ENCODE results near the gene TGM6.

The TGM6 gene

DNA sequence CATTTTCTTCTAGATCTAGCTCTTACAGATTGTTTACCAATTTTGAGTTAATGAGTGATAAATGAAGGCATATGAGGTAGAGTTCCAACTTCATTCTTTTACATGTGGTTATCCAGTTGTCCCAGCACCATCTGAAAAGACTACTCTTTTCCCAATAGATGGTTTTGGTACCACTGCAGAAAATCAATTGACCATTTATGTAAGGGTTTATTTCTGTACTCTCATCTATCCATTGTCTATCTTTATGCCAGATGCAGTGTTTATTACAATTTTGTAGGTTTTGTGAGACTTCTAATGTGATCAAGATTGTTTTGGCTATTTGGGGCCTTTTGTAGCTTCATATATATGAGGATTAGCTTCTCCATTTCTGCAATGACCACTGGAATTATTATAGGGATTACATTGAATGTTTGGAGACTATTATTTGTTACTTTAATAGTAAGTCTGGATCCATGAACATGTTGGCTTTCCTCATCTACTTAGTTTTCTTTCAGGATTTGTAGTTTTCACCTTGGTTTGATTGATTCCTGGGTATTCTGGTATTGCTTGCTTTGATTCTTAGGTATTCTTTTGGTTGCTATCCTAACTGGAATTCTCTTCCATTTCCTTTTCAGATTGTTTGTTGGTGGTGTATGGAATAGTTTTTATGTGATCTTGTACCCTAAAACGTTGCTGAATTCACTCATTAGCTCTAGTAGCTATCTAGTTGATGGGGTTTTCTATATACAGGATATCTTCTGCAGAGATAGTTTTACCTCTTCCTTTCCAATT, 79.5 kb downstream of the TGM6 start:
- DNase-seq: no peak

- DNase-seq: no peak
Observed at GRCh38 chr20:2460752-2461424, 80.2 kb downstream of the TGM6 start.

- no peak for DNase-seq
Observed at GRCh38 chr20:2462484-2462883, 81.8 kb downstream of the TGM6 start.

DNA sequence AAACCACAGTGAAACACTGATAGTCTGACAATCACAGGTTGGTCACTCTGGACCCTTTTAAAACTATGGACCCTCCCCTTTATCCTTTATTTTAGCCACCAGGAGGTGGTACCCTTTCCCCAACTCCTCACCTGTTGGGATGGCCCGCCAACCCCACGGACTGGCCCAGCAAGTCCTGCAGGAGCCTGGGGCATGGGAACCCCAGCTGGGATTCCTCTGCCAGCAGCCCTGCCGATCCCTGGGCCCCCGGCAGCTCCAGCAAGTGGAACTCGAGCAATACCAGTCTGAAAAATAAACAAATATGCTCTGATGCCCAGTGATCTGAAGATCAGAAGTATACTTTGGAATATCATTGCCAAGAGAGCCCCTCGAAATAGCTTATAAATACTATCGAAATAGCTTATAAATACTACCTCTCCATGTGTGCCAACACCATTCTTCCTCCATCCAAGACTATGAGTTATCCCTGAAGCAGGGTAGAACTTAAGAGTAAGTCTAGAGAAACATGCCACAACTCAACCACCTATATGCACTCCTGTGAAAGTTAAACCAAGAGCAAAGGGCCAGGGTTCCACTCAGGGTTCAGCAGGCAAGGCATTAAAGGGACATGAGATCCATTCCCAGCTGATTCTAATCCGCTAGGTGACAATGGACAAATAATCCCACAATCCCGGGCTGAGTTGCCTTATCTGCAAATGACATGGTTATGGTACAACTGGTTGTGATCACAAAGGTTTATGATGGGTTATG, 83.1 kb downstream of the TGM6 start:
- DNase-seq: no peak

- no peak for DNase-seq
Observed at GRCh38 chr20:2465100-2465499, 84.4 kb downstream of the TGM6 start.

- DNase-seq: no peak
Observed at GRCh38 chr20:2467412-2467811, 86.7 kb downstream of the TGM6 start.

DNA sequence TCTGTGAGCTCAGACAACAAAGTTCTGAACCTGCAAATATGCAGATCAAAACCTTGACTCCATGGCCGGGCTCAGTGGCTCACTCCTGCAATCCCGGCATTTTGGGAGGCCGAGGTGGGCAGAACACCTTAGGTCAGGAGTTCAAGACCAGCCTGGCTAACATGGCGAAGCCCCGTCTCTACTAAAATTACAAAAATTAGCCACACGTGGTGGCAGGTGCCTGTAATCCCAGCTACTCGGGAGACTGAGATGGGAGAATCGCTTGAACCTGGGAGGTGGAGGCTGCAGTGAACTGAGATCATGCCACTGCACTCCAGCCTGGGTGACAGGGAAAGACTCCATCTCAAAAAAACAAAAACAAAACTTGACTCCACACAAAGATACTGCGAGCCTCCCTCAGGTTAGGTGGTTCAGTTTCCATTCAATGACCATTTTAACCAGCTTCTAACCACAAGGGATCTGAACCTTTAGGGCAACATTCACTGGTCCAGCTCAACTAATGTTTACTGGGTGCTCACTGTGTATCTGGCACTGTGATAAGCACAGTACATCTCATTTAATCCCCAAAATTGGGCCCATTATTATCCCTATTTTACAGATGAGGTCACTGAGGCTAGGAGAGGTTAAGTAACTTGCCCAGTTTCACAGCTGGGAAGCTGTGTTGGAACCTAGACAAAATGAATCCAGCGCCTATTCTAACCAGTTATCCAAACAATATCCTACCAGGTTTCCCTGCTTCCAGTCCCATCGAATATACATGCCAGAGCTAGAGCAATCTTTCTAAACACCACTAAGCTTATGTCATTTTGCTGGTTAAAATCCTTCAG, 88.1 kb downstream of the TGM6 start:
- DNase-seq: no peak

DNA sequence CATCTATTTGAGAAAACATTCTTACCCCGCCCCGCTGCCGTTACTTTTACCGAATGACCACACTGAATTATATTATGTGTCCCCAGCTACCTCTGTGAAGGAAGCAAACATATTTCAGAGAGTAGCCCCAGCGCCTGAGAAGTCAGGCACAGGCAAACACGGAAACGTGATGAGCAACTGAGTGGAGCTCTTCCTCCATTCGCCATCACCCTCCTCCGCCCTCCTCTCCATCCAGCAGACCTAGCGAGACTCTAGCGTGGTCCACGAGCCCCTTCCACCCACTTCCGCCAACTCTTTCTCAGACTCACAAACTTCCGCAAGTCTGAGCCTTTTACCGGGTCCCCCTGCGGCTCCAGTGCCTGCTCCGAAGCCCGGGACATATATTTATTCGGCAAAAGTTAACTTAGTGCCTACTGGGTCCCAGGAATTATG, 89.3 kb downstream of the TGM6 start:
- DNase-seq: peak; percentile 64

DNA sequence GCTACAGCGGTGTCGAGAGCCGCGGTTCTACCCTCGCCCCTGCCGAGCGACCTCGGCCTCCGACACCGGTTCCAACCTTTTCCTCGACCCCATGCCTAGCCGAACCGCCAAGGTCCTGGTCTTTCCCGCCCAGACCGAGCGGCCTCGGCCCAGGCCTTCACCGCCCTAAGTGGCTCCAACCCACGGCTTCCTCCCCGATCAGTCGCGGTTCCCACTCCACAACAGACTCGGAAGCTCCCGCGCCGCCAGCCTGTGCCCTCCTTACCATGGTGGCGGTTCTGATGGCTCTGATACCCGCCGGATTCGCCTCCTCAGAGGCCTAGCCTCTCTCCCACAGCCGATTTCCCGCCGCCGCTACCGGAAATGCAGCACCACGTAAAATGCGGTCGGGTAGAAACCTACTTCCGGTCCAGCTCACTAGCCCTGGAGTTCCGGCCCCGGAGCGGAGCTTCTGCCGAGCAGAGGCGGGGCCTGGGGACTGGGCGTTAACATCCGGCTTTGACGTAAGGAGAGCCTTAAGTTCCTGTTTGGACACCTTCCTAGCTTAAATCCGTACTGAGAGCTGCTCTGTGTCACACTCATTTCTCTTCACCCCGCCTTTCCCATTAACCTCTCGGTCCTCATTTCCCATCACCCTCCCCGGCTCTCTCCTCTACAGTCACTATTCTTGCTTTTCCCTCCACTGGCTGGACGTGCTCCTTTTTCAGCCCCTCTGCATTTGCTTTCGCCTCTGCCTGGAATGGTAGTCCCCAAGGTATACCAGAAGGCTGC, 89.9 kb downstream of the TGM6 start, which contains the start of gene SNRPB:
Gene SNRPB, minus strand, starts transcription at position 367 of the 771 bp plus-strand sequence. Its CDS starts 99 bp downstream, at position 268.
- DNase-seq: peak; percentile 98

- DNase-seq: no peak
Observed at GRCh38 chr20:2473516-2473915, 92.8 kb downstream of the TGM6 start.

DNA sequence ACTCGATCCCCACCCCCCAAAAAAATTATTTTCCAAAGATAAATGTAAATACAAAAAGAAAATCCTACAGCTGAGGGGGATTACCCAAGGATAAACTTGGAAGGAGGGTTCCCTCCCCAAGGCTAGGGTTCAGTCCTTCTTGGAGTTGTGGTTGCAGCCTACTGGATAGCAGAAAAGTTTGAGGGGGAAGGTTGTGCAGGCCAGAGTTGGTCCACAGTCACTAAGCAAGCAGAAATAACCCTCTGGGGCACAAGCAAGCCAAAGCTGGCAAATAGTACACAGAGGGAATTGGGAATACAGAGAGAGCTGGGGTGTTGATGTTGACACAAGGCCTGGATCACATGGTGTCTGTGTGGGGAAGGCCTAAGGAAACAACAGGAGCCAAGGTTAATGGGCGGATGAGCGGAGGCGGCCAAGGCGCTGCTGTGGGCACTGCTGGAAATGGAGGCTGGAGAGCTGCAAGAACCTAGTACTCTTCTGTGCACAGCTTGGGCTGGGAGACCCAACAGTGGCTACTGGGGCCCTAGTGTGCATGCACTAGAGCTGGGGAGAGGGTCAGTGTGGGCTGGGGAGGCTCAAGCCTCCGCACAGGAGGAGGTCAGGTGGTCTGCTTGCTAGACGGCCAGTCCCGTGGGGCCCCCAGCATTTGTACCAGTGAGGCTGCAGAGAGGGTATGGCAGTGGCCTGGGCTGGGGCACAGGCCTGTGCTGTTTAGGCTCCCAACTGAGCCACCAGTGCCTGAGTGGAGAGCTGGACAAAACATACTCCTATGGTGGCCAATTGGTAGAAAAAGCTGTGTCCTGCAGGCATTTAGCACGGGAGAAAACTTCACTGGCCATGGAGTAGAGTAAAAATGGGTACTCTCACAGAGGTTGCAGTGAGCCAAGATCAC, 95.4 kb downstream of the TGM6 start:
- no peak for DNase-seq

- DNase-seq: no peak
Observed at GRCh38 chr20:2476742-2477615, 96.3 kb downstream of the TGM6 start.

GRCh38 chr20:2480381-2480780, 99.7 kb downstream of the TGM6 start:
- DNase-seq: no peak
